Fibroblast of lung (primary cell): ENCODE results near the gene ZNF641.

Experiments used
- EZH2 ChIP-seq: IDR thresholded peaks from 2 replicates; pipeline ENCODE4 v1.5.1; 2012; ENCODE audit warnings: low read length, control low read depth, mild to moderate bottlenecking; ENCODE audit errors: missing control alignments
- TF ChIP-seq, protein P1 (sequence below), 2 donors: IDR thresholded peaks in 1 of 2; conservative IDR thresholded peaks in 1 of 2; 1 replicate in 1 of 2; 2 replicates in 1 of 2; pipeline ENCODE4 v1.5.1; 2011 to 2012; ENCODE audit warnings: low read length in 2 of 2, control low read depth in 1 of 2, inconsistent platforms in 1 of 2, low read depth in 1 of 2, mild to moderate bottlenecking in 1 of 2

DNA sequence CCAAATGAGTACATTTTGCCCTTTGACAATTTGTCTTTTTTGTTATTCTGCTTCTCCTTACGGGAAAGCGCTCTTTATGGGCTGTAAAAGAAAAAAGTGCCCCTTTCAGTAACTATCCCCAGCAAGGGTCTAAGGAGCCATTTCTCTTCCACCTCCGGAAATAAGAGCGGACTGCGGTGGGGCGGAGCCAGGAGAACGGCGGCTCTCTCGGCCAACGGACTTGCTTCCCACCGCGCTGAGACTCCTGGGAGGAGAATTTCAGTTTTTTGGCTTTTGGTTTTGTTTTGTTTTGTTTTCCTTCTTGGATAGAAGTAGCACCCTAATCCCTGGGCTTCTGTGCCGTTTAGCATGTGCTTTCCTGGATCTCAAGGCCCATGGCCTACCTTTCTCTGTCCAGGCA is 43.5 kb downstream of the ZNF641 start:
- TF ChIP-seq, protein P1, sequence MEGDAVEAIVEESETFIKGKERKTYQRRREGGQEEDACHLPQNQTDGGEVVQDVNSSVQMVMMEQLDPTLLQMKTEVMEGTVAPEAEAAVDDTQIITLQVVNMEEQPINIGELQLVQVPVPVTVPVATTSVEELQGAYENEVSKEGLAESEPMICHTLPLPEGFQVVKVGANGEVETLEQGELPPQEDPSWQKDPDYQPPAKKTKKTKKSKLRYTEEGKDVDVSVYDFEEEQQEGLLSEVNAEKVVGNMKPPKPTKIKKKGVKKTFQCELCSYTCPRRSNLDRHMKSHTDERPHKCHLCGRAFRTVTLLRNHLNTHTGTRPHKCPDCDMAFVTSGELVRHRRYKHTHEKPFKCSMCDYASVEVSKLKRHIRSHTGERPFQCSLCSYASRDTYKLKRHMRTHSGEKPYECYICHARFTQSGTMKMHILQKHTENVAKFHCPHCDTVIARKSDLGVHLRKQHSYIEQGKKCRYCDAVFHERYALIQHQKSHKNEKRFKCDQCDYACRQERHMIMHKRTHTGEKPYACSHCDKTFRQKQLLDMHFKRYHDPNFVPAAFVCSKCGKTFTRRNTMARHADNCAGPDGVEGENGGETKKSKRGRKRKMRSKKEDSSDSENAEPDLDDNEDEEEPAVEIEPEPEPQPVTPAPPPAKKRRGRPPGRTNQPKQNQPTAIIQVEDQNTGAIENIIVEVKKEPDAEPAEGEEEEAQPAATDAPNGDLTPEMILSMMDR (conservative IDR thresholded peaks at IDR 0.05 in 1 of 2, IDR thresholded peaks at IDR 0.05 in 1 of 2; ENCODE audit: low read depth in 1 of 2, low read length in 2 of 2) = no peak
- TF ChIP-seq EZH2 = no peak
